HepG2 (cell line): ENCODE data around the gene NDE1. TPM values are rescaled to one million over a fixed set of nuclear protein-coding genes. Genes with fewer than 3 reads are reported as not detected.
A peak's percentile ranks its signal among the peaks of the same experiment; 100 is the strongest.

ENCODE experiments used
- ATF2 ChIP-seq: sonication (generic); formaldehyde crosslinking; IDR thresholded peaks from 2 replicates; pipeline ENCODE4 v1.4.0; 2020; ENCODE audit warnings: missing genetic modification reagents
- ATRX ChIP-seq: sonication (generic); formaldehyde crosslinking; IDR thresholded peaks from 2 replicates; pipeline ENCODE4 v1.4.0; 2020; ENCODE audit warnings: missing genetic modification reagents, borderline replicate concordance
- FOXO1 ChIP-seq: sonication (generic); formaldehyde crosslinking; IDR thresholded peaks from 2 replicates; pipeline ENCODE4 v1.4.0; 2020; ENCODE audit warnings: missing genetic modification reagents
- HDAC1 ChIP-seq: sonication (generic); formaldehyde crosslinking; IDR thresholded peaks from 2 replicates; pipeline ENCODE4 v1.5.1; 2020; ENCODE audit warnings: mild to moderate bottlenecking, missing genetic modification reagents
- KDM2A ChIP-seq: sonication (generic); formaldehyde crosslinking; IDR thresholded peaks from 2 replicates; pipeline ENCODE4 v1.4.0; 2020; ENCODE audit warnings: low read depth, missing genetic modification reagents, borderline replicate concordance
- RBM39 ChIP-seq: fragments of 200-400 bp; formaldehyde crosslinking; IDR thresholded peaks from one replicate; pipeline ENCODE4 v1.6.1; 2018; ENCODE audit warnings: antibody characterized with exemption, mild to moderate bottlenecking, low read depth, low read length; ENCODE audit not compliant: poor library complexity, severe bottlenecking
- SKI ChIP-seq: fragments of 450-650 bp; IDR thresholded peaks from one replicate; pipeline ENCODE4 v1.6.1; 2018; ENCODE audit warnings: mild to moderate bottlenecking; ENCODE audit not compliant: partially characterized antibody
- U2AF1 ChIP-seq: fragments of 200-400 bp; formaldehyde crosslinking; optimal IDR thresholded peaks from 2 replicates; pipeline ENCODE3; 2017; ENCODE audit warnings: mild to moderate bottlenecking, low read depth, low read length
- ZFP41 ChIP-seq: sonication (generic); formaldehyde crosslinking; IDR thresholded peaks from 2 replicates; pipeline ENCODE4 v1.4.0; 2020; ENCODE audit warnings: mild to moderate bottlenecking, missing genetic modification reagents, borderline replicate concordance
- ZNF160 ChIP-seq: sonication (generic); formaldehyde crosslinking; IDR thresholded peaks from 2 replicates; pipeline ENCODE4 v1.8.0; 2022; ENCODE audit warnings: mild to moderate bottlenecking, inconsistent platforms, missing genetic modification reagents
- ZNF253 ChIP-seq: sonication (generic); formaldehyde crosslinking; IDR thresholded peaks from 2 replicates; pipeline ENCODE4 v1.8.0; 2022; ENCODE audit warnings: mild to moderate bottlenecking, missing genetic modification reagents, borderline replicate concordance
- ZNF281 ChIP-seq: sonication (generic); formaldehyde crosslinking; IDR thresholded peaks from 2 replicates; pipeline ENCODE4 v1.4.0; 2020; ENCODE audit warnings: missing genetic modification reagents, borderline replicate concordance
- ZNF3 ChIP-seq: IDR thresholded peaks from 2 replicates; pipeline ENCODE4 v1.7.0; 2017; ENCODE audit warnings: inconsistent platforms
- ZNF44 ChIP-seq: sonication (generic); formaldehyde crosslinking; IDR thresholded peaks from 2 replicates; pipeline ENCODE4 v1.5.1; 2020; ENCODE audit warnings: mild to moderate bottlenecking, missing genetic modification reagents
- ZNF747 ChIP-seq: sonication (generic); formaldehyde crosslinking; IDR thresholded peaks from 2 replicates; pipeline ENCODE4 v1.8.1; 2023; ENCODE audit warnings: missing genetic modification reagents, mild to moderate bottlenecking, borderline replicate concordance
- ZNF781 ChIP-seq: sonication (generic); formaldehyde crosslinking; IDR thresholded peaks from 2 replicates; pipeline ENCODE4 v1.5.1; 2020; ENCODE audit warnings: borderline replicate concordance, mild to moderate bottlenecking, missing genetic modification reagents; ENCODE audit errors: not compliant biosample characterization
- ZSCAN9 ChIP-seq: IDR thresholded peaks from 2 replicates; pipeline ENCODE4 v1.6.1; 2016; ENCODE audit warnings: borderline replicate concordance
- polyA plus RNA-seq, 8 experiments: library from polyadenylated mRNA; depleted of rRNA in 3 of 8; stranded (reverse) in 7 of 8; unstranded in 1 of 8; fragments of >200 nt; fragmentation: Illumina TruSeq in 4 of 8; extraction: Trizol in 4 of 8; gene quantifications; 2 replicates each; pipeline versions ENCODE4 v1.2.1 to v1.2.3, GENCODE V29; 2011 to 2016; ENCODE audit warnings: low read depth in 4 of 8, missing spikeins in 1 of 8, mixed read lengths in 1 of 8; ENCODE audit not compliant: insufficient read depth in 1 of 8
- total RNA-seq, 5 experiments: library from RNA; depleted of rRNA; stranded (reverse); fragments of >200 nt; fragmentation: Illumina TruSeq; extraction: Trizol; gene quantifications; 2 replicates each; pipeline ENCODE4 v1.2.3, GENCODE V29; 2016; ENCODE audit warnings: low read depth in 1 of 5
- TF ChIP-seq, protein P1 (sequence below): IDR thresholded peaks from 2 replicates; pipeline ENCODE4 v1.6.1; 2016; ENCODE audit warnings: missing biosample characterization, missing genetic modification reagents, low read depth

NDE1 gene
- total and polyA plus RNA-seq, 2 of the 13 experiments (the other 11 are each of a cell fraction or from before 2014, with no cell fraction given): 40.9 to 72.5 TPM

- TF ChIP-seq ZNF281 (CRISPR knock-in tag) (peak; percentile 78; the same call in 1 of the 2 replicates), U2AF1 (peak; percentile 85), ZNF747 (CRISPR knock-in tag) (peak; percentile 97), ZNF253 (no peak), ATRX (CRISPR knock-in tag) (no peak), ZSCAN9 (CRISPR knock-in tag) (peak; percentile 98), ATF2 (CRISPR knock-in tag) (peak; percentile 100), ZNF3 (peak; percentile 60; the same call in 1 of the 2 replicates), HDAC1 (CRISPR knock-in tag) (peak; percentile 99), ZNF781 (CRISPR knock-in tag) (peak; percentile 82), ZNF44 (peak; percentile 17; the same call in 1 of the 2 replicates), ZNF160 (CRISPR knock-in tag) (peak; percentile 88), KDM2A (CRISPR knock-in tag) (peak; percentile 98), FOXO1 (CRISPR knock-in tag) (peak; percentile 99), ZFP41 (CRISPR knock-in tag) (peak; percentile 18; the same call in 1 of the 2 replicates), RBM39 (no peak), SKI (peak; percentile 97)
- TF ChIP-seq, protein P1, sequence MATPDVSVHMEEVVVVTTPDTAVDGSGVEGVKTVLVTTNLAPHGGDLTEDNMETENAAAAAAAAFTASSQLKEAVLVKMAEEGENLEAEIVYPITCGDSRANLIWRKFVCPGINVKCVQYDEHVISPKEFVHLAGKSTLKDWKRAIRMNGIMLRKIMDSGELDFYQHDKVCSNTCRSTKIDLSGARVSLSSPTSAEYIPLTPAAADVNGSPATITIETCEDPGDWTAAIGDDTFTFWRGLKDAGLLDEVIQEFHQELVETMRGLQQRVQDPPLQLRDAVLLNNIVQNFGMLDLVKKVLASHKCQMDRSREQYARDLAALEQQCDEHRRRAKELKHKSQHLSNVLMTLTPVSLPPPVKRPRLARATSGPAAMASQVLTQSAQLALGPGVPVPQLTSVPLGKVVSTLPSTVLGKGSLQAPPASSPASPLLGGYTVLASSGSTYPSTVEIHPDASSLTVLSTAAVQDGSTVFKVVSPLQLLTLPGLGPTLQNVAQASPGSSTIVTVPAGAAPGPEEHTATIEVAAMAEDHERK (CRISPR knock-in tag): no peak; the same call in 1 of the 2 replicates
These were observed 22.6 kb downstream of the NDE1 start (continued) for GRCh38 chr16:15672514-15673167.
